HG03060 (cell line): Measurements from ENCODE around the gene PLCB1.
"Not testable (repeated sequence)": the region's sequence is repeated elsewhere in the genome, so short reads cannot be mapped to it uniquely, and the experiment has no call there.

ENCODE experiments used
- ATAC-seq: cut with Tn5 transposase; IDR thresholded peaks from one replicate; pipeline ENCODE4 v1.9.1; 2021; ENCODE audit warnings: low read depth, moderate number of reproducible peaks; ENCODE audit not compliant: unreplicated experiment

The PLCB1 gene

GRCh38 chr20:8131598-8132483 lies at the start of gene PLCB1:
Gene PLCB1 (plus strand): TSS chr20:8132266. CDS start chr20:8132652, 386 bp downstream.
- peak; percentile 44 for ATAC-seq

GRCh38 chr20:8082989-8083388 lies 49.1 kb upstream of the PLCB1 start:
- no peak for ATAC-seq

- ATAC-seq = no peak
Observed at GRCh38 chr20:8089668-8090067, 42.4 kb upstream of the PLCB1 start.

- ATAC-seq = no peak
Observed at GRCh38 chr20:8094415-8094818, 37.6 kb upstream of the PLCB1 start.

- no peak for ATAC-seq
Observed at GRCh38 chr20:8094850-8095249, 37.2 kb upstream of the PLCB1 start.

- ATAC-seq = no peak
Observed at GRCh38 chr20:8095648-8096572, 36.2 kb upstream of the PLCB1 start.

- no peak for ATAC-seq
Observed at GRCh38 chr20:8097307-8097706, 34.8 kb upstream of the PLCB1 start.

- ATAC-seq = no peak
Observed at GRCh38 chr20:8104252-8104651, 27.8 kb upstream of the PLCB1 start.

GRCh38 chr20:8114612-8115011 lies 17.5 kb upstream of the PLCB1 start:
- not testable (repeated sequence) for ATAC-seq

- no peak for ATAC-seq
Observed at GRCh38 chr20:8115436-8115835, 16.6 kb upstream of the PLCB1 start.

- ATAC-seq = no peak
Observed at GRCh38 chr20:8116067-8116811, 15.8 kb upstream of the PLCB1 start.

- ATAC-seq = no peak
Observed at GRCh38 chr20:8117636-8118035, 14.4 kb upstream of the PLCB1 start.

GRCh38 chr20:8118039-8118438 lies 14.0 kb upstream of the PLCB1 start:
- no peak for ATAC-seq

GRCh38 chr20:8118760-8119159 lies 13.3 kb upstream of the PLCB1 start:
- no peak for ATAC-seq

- ATAC-seq = no peak
Observed at GRCh38 chr20:8121666-8122065, 10.4 kb upstream of the PLCB1 start.

- ATAC-seq = no peak
Observed at GRCh38 chr20:8124639-8125038, 7.4 kb upstream of the PLCB1 start.

GRCh38 chr20:8126181-8126580 lies 5.9 kb upstream of the PLCB1 start:
- ATAC-seq = no peak

GRCh38 chr20:8126841-8127378 lies 5.2 kb upstream of the PLCB1 start:
- ATAC-seq = no peak

GRCh38 chr20:8127553-8128255 lies 4.4 kb upstream of the PLCB1 start:
- peak; percentile 81 for ATAC-seq
